GM13976 (cell line): ENCODE data around the gene EGFL6.

Experiments used
- DNase-seq: peaks from one replicate; pipeline ENCODE4 v3.0.0; 2012; ENCODE audit warnings: low spot score
- CTCF ChIP-seq: IDR thresholded peaks from 2 replicates; pipeline ENCODE4 v1.5.1; 2012; ENCODE audit warnings: borderline replicate concordance, mild to moderate bottlenecking; ENCODE audit not compliant: insufficient read depth; ENCODE audit errors: extremely low read depth, missing control alignments, control extremely low read depth
- in situ Hi-C: fragments of 300-500 bp; cut with MboI; formaldehyde crosslinking; loops from one replicate; pipeline ENCODE4 v1.12.0; 2022; ENCODE audit warnings: low sequenced_read_pairs, mixed read lengths, inconsistent platforms; ENCODE audit not compliant: unreplicated experiment

Gene EGFL6

GRCh38 chrX:13649838-13650237 lies 80.4 kb downstream of the EGFL6 start:
- in situ Hi-C loops, result loop anchor here (25.0 kb wide), 1 partner anchor 563 kb away; no protein-coding TSS in a partner anchor
- TF ChIP-seq CTCF, result no peak
- no peak for DNase-seq

GRCh38 chrX:13650318-13650717 lies 80.9 kb downstream of the EGFL6 start:
- TF ChIP-seq CTCF, result no peak
- DNase-seq, result no peak
- in situ Hi-C loops, result loop anchor here (25.0 kb wide), 1 partner anchor 563 kb away; no protein-coding TSS in a partner anchor

GRCh38 chrX:13651150-13651549 lies 81.7 kb downstream of the EGFL6 start:
- in situ Hi-C loops, result loop anchor here (25.0 kb wide), 1 partner anchor 564 kb away; no protein-coding TSS in a partner anchor
- no peak for DNase-seq
- no peak for TF ChIP-seq CTCF

- TF ChIP-seq CTCF, result no peak
- in situ Hi-C loops, result loop anchor here (25.0 kb wide), 1 partner anchor 565 kb away; no protein-coding TSS in a partner anchor
- DNase-seq, result no peak
Observed at GRCh38 chrX:13652287-13652793, 82.9 kb downstream of the EGFL6 start.

GRCh38 chrX:13652850-13653693 lies 83.7 kb downstream of the EGFL6 start, which contains the start of gene TCEANC:
TCEANC (plus strand) TSS chrX:13653141; CDS start chrX:13662509, 9,368 bp downstream.
- in situ Hi-C loops, result loop anchor here (25.0 kb wide), 1 partner anchor 566 kb away; no protein-coding TSS in a partner anchor
- peak; percentile 92 for DNase-seq
- TF ChIP-seq CTCF, result no peak

GRCh38 chrX:13654116-13654515 lies 84.7 kb downstream of the EGFL6 start:
- in situ Hi-C loops, result loop anchor here (25.0 kb wide), 1 partner anchor 567 kb away; no protein-coding TSS in a partner anchor
- DNase-seq, result no peak
- TF ChIP-seq CTCF, result no peak
